GM19467 (cell line): Measurements from ENCODE around the gene MRPL49.
A peak's percentile ranks its signal among the peaks of the same experiment; 100 is the strongest.
"Not testable (repeated sequence)": the region's sequence is repeated elsewhere in the genome, so short reads cannot be mapped to it uniquely, and the experiment has no call there.

Experiments used
- ATAC-seq: cut with Tn5 transposase; IDR thresholded peaks from one replicate; pipeline ENCODE4 v1.9.1; 2021; ENCODE audit warnings: mild to moderate bottlenecking, moderate library complexity; ENCODE audit not compliant: unreplicated experiment

The MRPL49 gene

DNA sequence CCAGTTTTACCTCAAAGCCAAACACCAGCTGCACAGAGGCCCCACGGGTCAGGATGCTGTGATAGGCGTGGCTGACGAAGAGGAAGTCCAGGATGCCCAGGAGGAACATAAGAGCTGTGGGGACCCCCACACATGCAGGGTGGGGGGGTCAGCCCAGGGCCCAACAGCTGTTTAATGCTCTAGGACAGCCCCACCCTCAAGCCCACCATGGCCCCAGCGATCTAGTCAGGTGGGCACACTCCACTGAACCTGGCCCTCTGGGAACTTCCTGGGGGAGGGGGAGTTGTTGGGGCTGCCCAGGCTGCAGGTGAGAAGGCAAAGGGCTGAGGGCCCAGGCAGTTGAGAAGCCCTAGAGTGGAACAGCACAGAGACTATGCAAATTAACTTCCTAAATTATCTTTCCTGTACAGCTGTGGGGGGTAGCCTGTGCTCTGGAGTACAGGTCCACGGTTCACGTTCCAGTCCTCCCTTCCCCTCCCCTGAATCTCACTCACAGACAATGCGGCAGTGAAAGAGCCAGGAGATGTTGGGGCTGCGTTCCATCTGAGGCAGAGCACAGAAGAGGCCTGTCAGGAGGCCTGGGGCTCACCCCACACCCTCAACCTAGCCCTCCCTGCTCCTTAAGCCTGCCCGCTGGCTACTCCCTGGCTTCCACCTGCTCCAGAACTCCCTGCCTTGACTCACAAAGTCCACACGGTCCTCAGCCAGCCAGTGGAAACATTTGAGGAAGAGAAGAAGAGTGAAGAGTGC lies 10.3 kb downstream of the MRPL49 start:
- ATAC-seq = no peak

GRCh38 chr11:65132988-65133700 lies 11.0 kb downstream of the MRPL49 start:
- no peak for ATAC-seq

DNA sequence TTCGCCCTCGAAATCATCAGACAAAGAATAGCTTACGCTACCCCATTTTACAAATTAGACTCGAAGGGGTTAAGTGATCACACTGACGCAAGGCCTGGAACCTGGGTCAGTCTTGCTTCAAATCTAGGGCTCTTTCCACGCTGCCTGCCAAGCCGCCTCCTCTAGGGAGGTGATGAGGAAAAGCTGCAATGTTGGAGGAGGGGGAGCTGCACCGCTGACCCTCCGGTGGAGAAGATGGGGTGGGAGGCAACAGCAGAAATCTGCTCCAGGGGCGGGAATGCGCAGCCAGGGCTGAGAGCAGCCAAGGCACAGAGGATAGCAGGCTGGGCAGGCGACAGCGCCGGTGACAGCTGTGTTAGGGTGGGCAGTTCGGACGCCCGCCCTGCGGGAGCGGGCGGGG lies 11.6 kb downstream of the MRPL49 start:
- no peak for ATAC-seq

DNA sequence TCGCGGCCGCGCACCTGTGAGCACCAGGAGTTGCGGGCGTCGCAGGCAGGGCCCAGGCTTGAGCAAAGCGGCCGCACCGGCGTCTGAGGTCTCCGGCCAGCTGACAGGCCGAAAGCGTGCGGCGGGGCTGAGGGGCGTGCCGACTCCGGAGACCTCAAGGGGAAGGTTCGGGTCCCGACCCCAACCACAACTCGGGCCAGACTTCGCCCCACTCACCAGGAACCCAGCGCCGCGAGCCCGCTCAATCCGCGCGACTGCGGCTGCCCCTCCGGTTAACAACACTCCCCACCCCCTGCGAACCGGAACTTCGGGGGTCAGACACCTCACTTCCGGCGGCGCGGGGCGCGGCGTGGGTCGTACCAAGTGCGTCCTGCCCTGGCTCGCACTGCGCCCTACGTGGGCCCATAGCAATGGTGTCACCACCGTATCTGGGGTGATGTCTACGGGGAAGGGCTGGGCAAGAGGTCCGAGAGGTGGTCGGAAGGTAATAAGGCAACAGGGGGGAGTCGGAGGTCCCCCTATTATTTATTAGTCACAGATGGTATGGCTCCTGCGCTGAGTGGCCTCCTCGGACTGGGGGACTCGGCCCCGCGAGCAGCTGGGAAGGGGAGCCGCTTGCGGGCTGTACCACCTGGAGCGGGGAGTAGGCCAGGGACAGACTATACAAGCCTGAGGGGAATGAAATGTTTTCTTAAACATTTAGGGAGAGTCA lies 12.3 kb downstream of the MRPL49 start, which contains the start of gene SYVN1:
Gene SYVN1 (minus strand): TSS at position 280 of the 712 bp plus-strand sequence. CDS start 918 bp downstream, outside the sequence.
- peak; percentile 45 for ATAC-seq

DNA sequence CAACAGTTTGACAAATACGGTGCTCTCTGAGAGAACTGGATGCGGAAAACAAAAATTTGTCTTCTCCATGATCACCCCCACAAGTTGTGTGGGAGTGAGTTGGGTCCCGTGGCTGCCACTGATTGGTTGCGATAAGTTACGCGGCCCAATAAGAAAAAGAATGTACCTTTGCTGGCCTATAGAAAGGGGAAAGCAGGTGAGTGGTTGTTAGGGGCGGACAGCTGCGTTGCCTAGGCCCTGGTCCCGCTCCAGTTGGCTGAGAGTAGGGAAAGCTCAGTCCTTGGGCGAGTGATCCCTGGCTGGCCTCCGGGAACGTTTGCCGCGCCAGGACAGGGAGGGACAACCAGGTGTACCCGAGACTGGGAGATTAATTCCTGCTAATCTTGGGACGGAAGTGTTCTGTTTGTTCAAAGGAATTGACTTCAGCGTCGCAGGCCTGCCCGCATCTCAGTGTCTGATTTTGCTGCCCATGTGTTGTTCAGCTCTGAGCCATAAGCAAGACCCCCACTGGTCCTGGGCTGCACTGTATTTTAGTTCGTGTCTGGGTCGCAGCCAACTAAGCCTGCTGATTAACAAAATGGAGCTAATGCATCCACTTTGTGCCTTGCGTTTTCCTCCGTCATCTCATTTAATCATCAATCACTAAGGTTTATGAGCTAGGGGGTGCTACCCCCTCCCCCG lies 13.0 kb downstream of the MRPL49 start:
- peak; percentile 57 for ATAC-seq

GRCh38 chr11:65135633-65136145 lies 13.6 kb downstream of the MRPL49 start:
- ATAC-seq = no peak

GRCh38 chr11:65136515-65137096 lies 14.5 kb downstream of the MRPL49 start:
- no peak for ATAC-seq

- ATAC-seq = no peak
Observed at GRCh38 chr11:65141896-65142494, 19.9 kb downstream of the MRPL49 start.

GRCh38 chr11:65147352-65148075 lies 25.4 kb downstream of the MRPL49 start:
- no peak for ATAC-seq

DNA sequence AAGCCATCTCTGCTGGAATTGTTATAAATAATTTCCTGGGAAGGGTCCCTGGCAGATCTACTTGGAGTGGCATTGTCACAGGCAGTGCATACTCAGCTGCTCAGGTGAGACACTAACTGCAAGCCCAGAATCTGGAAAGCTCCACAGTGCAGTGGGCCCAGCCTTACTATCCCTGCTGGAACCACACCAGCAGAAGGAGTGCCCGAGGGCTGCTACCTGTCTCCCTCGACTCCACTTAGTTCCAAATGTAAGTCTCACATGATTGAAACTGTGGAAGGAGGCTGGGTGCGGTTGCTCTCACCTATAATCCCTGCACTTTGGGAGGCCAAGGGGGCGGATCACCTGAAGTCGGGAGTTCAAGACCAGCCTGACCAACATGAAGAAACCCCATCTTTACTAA lies 26.5 kb downstream of the MRPL49 start:
- no peak for ATAC-seq

GRCh38 chr11:65150131-65150508 lies 28.0 kb downstream of the MRPL49 start:
- ATAC-seq = not testable (repeated sequence)

DNA sequence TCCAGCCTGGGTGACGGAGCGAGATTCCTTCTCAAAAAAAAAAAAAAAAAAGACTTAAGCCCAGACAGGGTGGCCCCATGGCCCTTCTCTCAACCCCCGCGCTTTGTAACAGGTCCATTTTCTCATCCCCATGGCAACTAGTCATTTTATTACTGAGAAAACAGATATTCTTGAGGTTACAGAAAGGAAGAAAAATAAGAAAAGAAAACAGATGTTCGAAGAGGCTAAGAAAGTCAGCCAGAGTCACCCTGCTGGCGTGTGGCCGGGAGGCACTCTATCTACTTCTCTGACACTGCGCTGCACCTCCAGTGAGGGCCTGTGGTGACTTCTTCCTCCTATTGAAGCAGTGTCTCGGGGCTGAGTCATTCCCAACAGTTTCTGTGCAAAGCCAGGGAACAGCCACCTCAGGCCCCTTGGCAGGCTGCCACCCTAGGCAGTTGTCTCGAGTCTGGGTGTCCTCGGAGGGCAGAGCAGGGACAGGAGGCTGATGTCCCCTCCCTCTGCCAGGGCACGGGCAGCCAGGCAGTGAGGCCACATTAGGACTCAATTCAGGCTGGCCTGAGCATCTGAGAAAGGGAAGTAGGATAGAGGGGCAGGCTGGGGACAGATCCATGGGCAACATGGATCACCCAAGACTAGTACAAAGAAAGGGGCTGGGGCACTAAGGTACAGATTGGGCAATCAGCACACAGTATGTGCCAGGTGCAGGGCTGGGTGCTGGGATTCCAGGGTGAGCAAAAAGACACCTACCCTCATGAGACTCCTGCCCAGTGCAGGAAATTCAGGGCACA lies 28.6 kb downstream of the MRPL49 start:
- no peak for ATAC-seq

DNA sequence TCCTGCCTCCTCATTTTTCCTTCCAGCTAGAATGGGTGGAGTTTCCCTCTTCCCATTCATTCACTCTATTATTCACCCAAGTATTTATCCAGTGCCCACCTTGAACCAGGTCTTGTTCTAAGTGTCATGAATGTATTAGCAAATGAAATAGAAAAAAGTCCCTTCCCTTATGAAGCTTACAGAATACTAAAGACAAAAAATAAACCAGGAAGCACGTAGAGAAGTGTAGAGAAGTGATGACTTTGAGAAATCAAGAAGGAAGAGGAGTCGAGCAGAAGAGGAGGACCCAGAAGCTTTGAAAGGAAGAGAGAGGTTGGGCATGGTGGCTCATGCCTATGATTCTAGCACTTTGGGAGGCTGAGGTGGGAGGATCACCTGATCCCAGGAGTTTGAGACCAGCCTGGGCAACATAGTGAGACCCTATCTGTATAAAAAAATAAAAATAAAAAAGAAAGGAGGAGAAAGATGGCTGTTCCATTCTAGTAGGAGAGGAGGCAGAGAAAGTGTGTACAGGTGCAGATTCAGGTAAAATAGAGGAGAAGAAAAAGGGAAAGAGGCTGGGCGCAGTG lies 29.3 kb downstream of the MRPL49 start:
- ATAC-seq = no peak

- no peak for ATAC-seq
Observed at GRCh38 chr11:65152122-65152521, 30.0 kb downstream of the MRPL49 start.

GRCh38 chr11:65156256-65156655 lies 34.1 kb downstream of the MRPL49 start:
- ATAC-seq = no peak

DNA sequence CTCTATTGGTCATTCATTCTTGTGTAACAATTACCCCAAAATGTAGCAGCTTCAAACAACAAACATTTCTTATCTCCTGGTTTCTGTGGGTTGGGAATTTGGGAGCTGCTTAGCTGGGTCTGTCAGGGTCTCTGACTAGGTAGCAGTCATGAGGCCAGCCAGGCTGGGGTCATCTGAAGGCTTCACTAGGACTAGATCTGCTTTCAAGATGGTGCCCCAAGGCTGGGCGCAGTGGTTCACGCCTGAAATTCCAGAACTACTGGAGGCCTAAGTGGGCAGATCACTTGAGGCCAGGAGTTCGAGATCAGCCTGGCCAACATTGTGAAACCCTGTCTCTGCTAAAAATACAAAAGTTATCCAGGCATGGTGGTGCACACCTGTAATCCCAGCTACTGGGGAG lies 34.8 kb downstream of the MRPL49 start:
- ATAC-seq = no peak

DNA sequence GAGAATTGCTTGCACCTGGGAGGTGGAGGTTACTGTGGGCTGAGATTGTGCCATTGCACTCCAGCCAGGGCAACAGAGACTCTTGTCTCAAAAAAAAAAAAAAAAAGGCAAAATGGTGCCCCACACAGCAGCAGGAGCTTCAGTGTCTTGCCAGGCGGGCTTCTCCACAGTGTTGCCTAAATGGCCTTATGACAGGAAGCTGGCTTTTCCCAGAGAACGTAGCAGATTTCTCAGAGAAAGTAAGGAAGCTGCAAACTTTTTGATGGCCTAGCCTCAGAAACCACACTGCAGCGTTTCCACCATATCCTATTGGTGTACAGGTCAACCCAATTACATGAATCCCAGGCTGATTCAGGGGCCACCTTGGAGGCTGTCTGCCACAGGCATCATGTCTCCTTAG lies 35.2 kb downstream of the MRPL49 start:
- no peak for ATAC-seq

- ATAC-seq = peak; percentile 79
Observed at GRCh38 chr11:65159012-65159411, 36.9 kb downstream of the MRPL49 start.
